H9 (cell line): ENCODE results near the gene LBX2. TPM values are rescaled to one million over a fixed set of nuclear protein-coding genes. Genes with fewer than 3 reads are reported as not detected.

ENCODE experiments used
- DNase-seq: peaks from one replicate; pipeline ENCODE4 v3.0.0-alpha.2; 2017
- H2AFZ ChIP-seq: one replicate; pipeline ENCODE4 v1.6.1; 2013; ENCODE audit warnings: mild to moderate bottlenecking, low read length, control low read depth, moderate library complexity
- H2AK5ac ChIP-seq: 2 replicates; pipeline ENCODE4 v1.6.1; 2013; ENCODE audit warnings: low read length, control low read depth, mixed read lengths; ENCODE audit not compliant: insufficient read length
- H2BK120ac ChIP-seq: one replicate; pipeline ENCODE4 v1.6.1; 2013; ENCODE audit warnings: low read depth, mild to moderate bottlenecking, low read length, control low read depth, inconsistent platforms; ENCODE audit not compliant: poor library complexity, severe bottlenecking
- H2BK12ac ChIP-seq: 2 replicates; pipeline ENCODE4 v1.6.1; 2013; ENCODE audit warnings: low read length, control low read depth, mixed read lengths, low read depth; ENCODE audit not compliant: insufficient read length
- H2BK15ac ChIP-seq: 2 replicates; pipeline ENCODE4 v1.6.1; 2013; ENCODE audit warnings: low read depth, low read length, control low read depth
- H2BK20ac ChIP-seq: one replicate; pipeline ENCODE4 v1.6.1; 2013; ENCODE audit warnings: low read depth, mild to moderate bottlenecking, low read length, control low read depth, inconsistent platforms; ENCODE audit not compliant: poor library complexity, severe bottlenecking
- H2BK5ac ChIP-seq: 2 replicates; pipeline ENCODE4 v1.6.1; 2013; ENCODE audit warnings: low read length, control low read depth, mixed read lengths; ENCODE audit not compliant: insufficient read length
- H3K14ac ChIP-seq: 2 replicates; pipeline ENCODE4 v1.6.1; 2013; ENCODE audit warnings: low read length, control low read depth; ENCODE audit not compliant: insufficient read depth
- H3K18ac ChIP-seq: 2 replicates; pipeline ENCODE4 v1.6.1; 2013; ENCODE audit warnings: low read depth, mild to moderate bottlenecking, mixed read lengths, low read length, control low read depth; ENCODE audit not compliant: insufficient read length
- H3K23ac ChIP-seq: 2 replicates; pipeline ENCODE4 v1.6.1; 2013; ENCODE audit warnings: low read length, control low read depth, mixed read lengths, low read depth; ENCODE audit not compliant: insufficient read length
- H3K23me2 ChIP-seq: 2 replicates; pipeline ENCODE4 v1.6.1; 2013; ENCODE audit warnings: low read depth, mild to moderate bottlenecking, mixed read lengths, low read length, control low read depth; ENCODE audit not compliant: insufficient read length, poor library complexity, severe bottlenecking
- H3K27ac ChIP-seq: 2 replicates; pipeline ENCODE4 v1.5.1; 2013; ENCODE audit warnings: low read length, control low read depth, mixed read lengths, low read depth; ENCODE audit not compliant: insufficient read length
- H3K27me3 ChIP-seq: 2 replicates; pipeline ENCODE4 v1.6.1; 2013; ENCODE audit warnings: low read length, control low read depth, inconsistent platforms; ENCODE audit not compliant: insufficient read depth
- H3K4ac ChIP-seq: 2 replicates; pipeline ENCODE4 v1.6.1; 2013; ENCODE audit warnings: low read depth, mild to moderate bottlenecking, control low read depth, inconsistent platforms, low read length, moderate library complexity
- H3K4me1 ChIP-seq: 2 replicates; pipeline ENCODE4 v1.6.1; 2013; ENCODE audit warnings: low read length, control low read depth, inconsistent platforms; ENCODE audit not compliant: insufficient read depth
- H3K4me2 ChIP-seq: 2 replicates; pipeline ENCODE4 v1.6.1; 2013; ENCODE audit warnings: low read length, control low read depth, mixed read lengths; ENCODE audit not compliant: insufficient read length, insufficient read depth
- H3K56ac ChIP-seq: 2 replicates; pipeline ENCODE4 v1.6.1; 2013; ENCODE audit warnings: low read depth, mild to moderate bottlenecking, mixed read lengths, low read length, control low read depth; ENCODE audit not compliant: insufficient read length
- H3K79me1 ChIP-seq: 2 replicates; pipeline ENCODE4 v1.6.1; 2013; ENCODE audit warnings: low read depth, mild to moderate bottlenecking, moderate library complexity, low read length, control low read depth, inconsistent platforms; ENCODE audit not compliant: insufficient read depth, poor library complexity, severe bottlenecking
- H3K79me2 ChIP-seq: 2 replicates; pipeline ENCODE4 v1.6.1; 2013; ENCODE audit warnings: low read length, control low read depth, inconsistent platforms; ENCODE audit not compliant: insufficient read depth
- H3K9ac ChIP-seq: 2 replicates; pipeline ENCODE4 v1.6.1; 2013; ENCODE audit warnings: low read length, control low read depth, mixed read lengths; ENCODE audit not compliant: insufficient read length; ENCODE audit errors: extremely low read depth
- H3K9me3 ChIP-seq: one replicate; pipeline ENCODE4 v1.6.1; 2013; ENCODE audit warnings: low read depth, low read length, inconsistent platforms; ENCODE audit not compliant: control insufficient read depth
- H3T11ph ChIP-seq: one replicate; pipeline ENCODE4 v1.6.1; 2013; ENCODE audit warnings: mild to moderate bottlenecking, low read length, control low read depth, inconsistent platforms
- H4K20me1 ChIP-seq: one replicate; pipeline ENCODE4 v1.6.1; 2013; ENCODE audit not compliant: control insufficient read depth, insufficient read length, insufficient read depth
- H4K5ac ChIP-seq: 2 replicates; pipeline ENCODE4 v1.6.1; 2013; ENCODE audit warnings: low read depth, mild to moderate bottlenecking, mixed read lengths, low read length, control low read depth; ENCODE audit not compliant: insufficient read length
- H4K8ac ChIP-seq: replicated peaks from 2 replicates; pipeline ENCODE4 v1.6.1; 2013; ENCODE audit warnings: low read length, control low read depth, mixed read lengths, low read depth; ENCODE audit not compliant: insufficient read length
- H4K91ac ChIP-seq: 2 replicates; pipeline ENCODE4 v1.6.1; 2013; ENCODE audit warnings: low read depth, mild to moderate bottlenecking, moderate library complexity, mixed read lengths, low read length, control low read depth; ENCODE audit not compliant: insufficient read length
- H3K27ac Mint-ChIP-seq, 3 experiments: 2 replicates in 2 of 3; 3 replicates in 1 of 3; pipeline ENCODE4 v1.8.0; 2020 to 2021; ENCODE audit warnings: mixed read lengths in 3 of 3, mild to moderate bottlenecking in 1 of 3, moderate library complexity in 1 of 3
- H3K27me3 Mint-ChIP-seq: 2 replicates; pipeline ENCODE4 v1.8.0; 2021; ENCODE audit warnings: low read depth, mild to moderate bottlenecking, moderate library complexity, mixed read lengths
- H3K36me3 Mint-ChIP-seq, 3 experiments: 2 replicates in 2 of 3; 3 replicates in 1 of 3; pipeline ENCODE4 v1.8.0; 2020 to 2021; ENCODE audit warnings: low read depth in 3 of 3, mixed read lengths in 3 of 3; ENCODE audit not compliant: insufficient read depth in 1 of 3
- H3K4me1 Mint-ChIP-seq, 2 experiments: 2 replicates each; pipeline ENCODE4 v1.8.0; 2020; ENCODE audit warnings: mixed read lengths in 2 of 2
- H3K4me3 Mint-ChIP-seq, 2 experiments: 2 replicates in 1 of 2; 3 replicates in 1 of 2; pipeline ENCODE4 v1.8.0; 2020 to 2021; ENCODE audit warnings: mild to moderate bottlenecking in 2 of 2, mixed read lengths in 2 of 2, moderate library complexity in 1 of 2
- H3K9me3 Mint-ChIP-seq, 2 experiments: 2 replicates in 1 of 2; 3 replicates in 1 of 2; pipeline ENCODE4 v1.8.0; 2020; ENCODE audit warnings: mild to moderate bottlenecking in 2 of 2, mixed read lengths in 2 of 2, moderate library complexity in 1 of 2
- CTCF ChIP-seq: fragments of 200-600 bp; sonication (generic); conservative IDR thresholded peaks from 3 replicates; pipeline ENCODE4 v1.8.0; 2021; ENCODE audit warnings: antibody characterized with exemption, mild to moderate bottlenecking
- WGBS: extraction: QIAGEN DNeasy Blood & Tissue Kit; methylation state at CpG from one replicate; pipeline ENCODE4 v1.1.7; 2013; ENCODE audit warnings: missing lambda C conversion rate, low lambda C conversion rate, mixed read lengths; ENCODE audit not compliant: insufficient read length; ENCODE audit errors: extremely low coverage; 5-methylcytosine and 5-hydroxymethylcytosine counted together
- total RNA-seq: library from RNA; stranded (reverse); gene quantifications from 2 replicates; pipeline ENCODE4 v1.2.1, GENCODE V29; 2021

LBX2 gene
- total RNA-seq, 1 experiment from 2014 or later = 1.1 TPM

DNA sequence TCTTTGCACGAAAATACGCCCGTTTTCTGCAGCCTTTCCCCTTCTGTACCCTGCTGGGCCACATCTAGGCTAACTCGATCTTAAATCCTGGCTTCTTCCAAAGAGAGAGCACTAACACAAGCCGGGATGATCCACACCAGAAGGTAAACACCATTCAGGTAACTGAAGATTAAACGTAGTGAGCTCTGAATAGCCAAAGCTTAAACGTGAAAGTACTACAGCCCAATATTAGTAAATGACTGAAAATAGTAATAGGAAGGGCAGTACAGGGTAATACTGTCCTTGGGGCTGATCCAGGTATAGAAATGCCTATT lies 26.5 kb downstream of the LBX2 start:
- Histone ChIP-seq H3K79me2 (no peaks in the 10 kb centered on the region), H4K20me1 (no peaks in the 10 kb centered on the region), H2BK5ac (no peak overlapping the region), H3K56ac (no peak overlapping the region), H3K23me2 (peaks cover 8% of the 10 kb centered on the region), H2BK20ac (no peak overlapping the region), H3K27ac (peak overlapping the region; percentile 83), H3K27me3 (no peaks in the 10 kb centered on the region), H3K9ac (peak overlapping the region; percentile 71), H3K4me2 (peak overlapping the region; percentile 82), H2BK120ac (no peak overlapping the region), H3T11ph (no peak overlapping the region), H3K18ac (no peak overlapping the region), H3K4ac (no peak overlapping the region), H3K4me1 (no peaks in the 10 kb centered on the region), H2AK5ac (no peak overlapping the region), H4K91ac (no peak overlapping the region), H3K14ac (peak overlapping the region; percentile 45; the same call in 1 of the 2 replicates), H4K8ac (no peak overlapping the region), H3K79me1 (no peaks in the 10 kb centered on the region), H2AFZ (no peak overlapping the region), H2BK12ac (no peak overlapping the region), H3K23ac (no peak overlapping the region), H2BK15ac (no peak overlapping the region), H4K5ac (peak overlapping the region; percentile 37), H3K9me3 (no peaks in the 10 kb centered on the region)
- Mint-ChIP-seq H3K4me3 (peak overlapping the region; percentile 96 to 98), H3K36me3 (peaks cover 13 to 26% (median 23%) of the 10 kb centered on the region in 3 experiments), H3K4me1 (peaks cover 11 to 12% of the 10 kb centered on the region in 2 experiments), H3K27ac (peak overlapping the region; percentile 98 to 99 (median 98)), H3K9me3 (no peaks in the 10 kb centered on the region; a peak in 1 of 5 replicates), H3K27me3 (peaks cover 3% of the 10 kb centered on the region)
- DNase-seq = no peak
- no CpG with 5 or more reads among the region's 7 CpGs for WGBS
- TF ChIP-seq CTCF = no peak
